GM19240 (cell line): ENCODE data around the gene BYSL.
"Not testable (repeated sequence)": the region's sequence is repeated elsewhere in the genome, so short reads cannot be mapped to it uniquely, and the experiment has no call there.

Experiments
- DNase-seq: peaks from one replicate; pipeline ENCODE4 v3.0.0; 2011; ENCODE audit warnings: low spot score; ENCODE audit not compliant: insufficient read length

The BYSL gene

GRCh38 chr6:41942067-41942851 is 21.0 kb downstream of the BYSL start:
- no peak for DNase-seq

- not testable (repeated sequence) for DNase-seq
These were observed 21.6 kb downstream of the BYSL start for GRCh38 chr6:41942882-41943281.

- no peak for DNase-seq
These were observed 22.2 kb downstream of the BYSL start for GRCh38 chr6:41943456-41943855.

- no peak for DNase-seq
These were observed 26.4 kb downstream of the BYSL start for GRCh38 chr6:41947581-41948220.

- DNase-seq, result no peak
These were observed 33.4 kb downstream of the BYSL start for GRCh38 chr6:41954668-41955067.

GRCh38 chr6:41955412-41955811 is 34.1 kb downstream of the BYSL start:
- no peak for DNase-seq

- DNase-seq, result no peak
These were observed 35.8 kb downstream of the BYSL start for GRCh38 chr6:41957117-41957516.

- DNase-seq, result no peak
These were observed 36.9 kb downstream of the BYSL start for GRCh38 chr6:41958022-41958856.

- no peak for DNase-seq
These were observed 38.7 kb downstream of the BYSL start for GRCh38 chr6:41960028-41960427.

- DNase-seq, result no peak
These were observed 42.1 kb downstream of the BYSL start for GRCh38 chr6:41963371-41963770.

- DNase-seq, result no peak
These were observed 43.0 kb downstream of the BYSL start for GRCh38 chr6:41964201-41964887.

GRCh38 chr6:41965429-41966213 is 44.3 kb downstream of the BYSL start:
- no peak for DNase-seq

GRCh38 chr6:41966214-41966920 is 45.1 kb downstream of the BYSL start:
- DNase-seq, result no peak

- no peak for DNase-seq
These were observed 45.6 kb downstream of the BYSL start for GRCh38 chr6:41966961-41967311.

GRCh38 chr6:41967312-41968287 is 46.3 kb downstream of the BYSL start:
- DNase-seq, result no peak

- DNase-seq, result no peak
These were observed 49.1 kb downstream of the BYSL start for GRCh38 chr6:41970436-41970846.

- DNase-seq, result no peak
These were observed 51.5 kb downstream of the BYSL start for GRCh38 chr6:41972826-41973225.

GRCh38 chr6:41974281-41974825 is 53.1 kb downstream of the BYSL start:
- no peak for DNase-seq

GRCh38 chr6:41975276-41975675 is 54.0 kb downstream of the BYSL start:
- DNase-seq, result no peak
